Measurements from ENCODE around the gene NCK2.

NCK2 gene

DNA sequence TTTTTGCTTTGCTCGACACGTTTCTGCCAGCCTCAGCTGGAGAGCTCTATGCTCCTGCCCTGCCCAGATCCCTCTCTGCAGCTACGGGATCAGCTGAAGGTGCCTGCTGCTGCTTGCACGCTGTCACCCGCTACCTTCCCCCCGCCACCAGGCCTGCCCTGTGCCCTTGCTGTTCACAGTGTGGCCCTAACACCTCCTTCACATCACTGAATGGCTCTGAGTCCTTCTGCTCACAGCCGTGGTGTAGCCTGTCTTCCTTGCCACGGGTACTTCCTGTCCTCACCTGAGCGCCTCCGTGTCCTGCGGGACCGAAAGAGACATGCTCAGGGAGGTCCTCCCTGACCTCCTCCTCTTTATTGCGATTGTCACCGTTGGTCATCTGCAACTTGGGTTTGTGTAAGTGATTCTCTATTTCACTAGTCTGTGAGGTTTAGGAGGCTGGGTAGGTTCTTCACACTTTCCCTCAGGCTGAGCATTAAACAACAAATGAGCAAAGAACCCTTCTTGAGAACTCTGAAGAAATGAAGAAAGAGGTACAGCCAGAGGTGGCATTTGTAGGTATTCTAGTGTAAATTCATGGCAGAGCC, 127.5 kb downstream of the NCK2 start:
- no peaks in the 10 kb centered on the region for H3K36me3 ChIP-seq
- TF ChIP-seq, protein P1, sequence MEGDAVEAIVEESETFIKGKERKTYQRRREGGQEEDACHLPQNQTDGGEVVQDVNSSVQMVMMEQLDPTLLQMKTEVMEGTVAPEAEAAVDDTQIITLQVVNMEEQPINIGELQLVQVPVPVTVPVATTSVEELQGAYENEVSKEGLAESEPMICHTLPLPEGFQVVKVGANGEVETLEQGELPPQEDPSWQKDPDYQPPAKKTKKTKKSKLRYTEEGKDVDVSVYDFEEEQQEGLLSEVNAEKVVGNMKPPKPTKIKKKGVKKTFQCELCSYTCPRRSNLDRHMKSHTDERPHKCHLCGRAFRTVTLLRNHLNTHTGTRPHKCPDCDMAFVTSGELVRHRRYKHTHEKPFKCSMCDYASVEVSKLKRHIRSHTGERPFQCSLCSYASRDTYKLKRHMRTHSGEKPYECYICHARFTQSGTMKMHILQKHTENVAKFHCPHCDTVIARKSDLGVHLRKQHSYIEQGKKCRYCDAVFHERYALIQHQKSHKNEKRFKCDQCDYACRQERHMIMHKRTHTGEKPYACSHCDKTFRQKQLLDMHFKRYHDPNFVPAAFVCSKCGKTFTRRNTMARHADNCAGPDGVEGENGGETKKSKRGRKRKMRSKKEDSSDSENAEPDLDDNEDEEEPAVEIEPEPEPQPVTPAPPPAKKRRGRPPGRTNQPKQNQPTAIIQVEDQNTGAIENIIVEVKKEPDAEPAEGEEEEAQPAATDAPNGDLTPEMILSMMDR (IDR thresholded peaks at IDR 0.05; ENCODE audit: low read depth, low read length): no peak
- H3K4me1 ChIP-seq: no peaks in the 10 kb centered on the region
- no peak overlapping the region for H3K4me3 ChIP-seq (ENCODE audit: low read depth, low read length)
- no peaks in the 10 kb centered on the region for H3K9me3 ChIP-seq
- no peaks in the 10 kb centered on the region for H3K27me3 ChIP-seq
- no peak for DNase-seq

DNA sequence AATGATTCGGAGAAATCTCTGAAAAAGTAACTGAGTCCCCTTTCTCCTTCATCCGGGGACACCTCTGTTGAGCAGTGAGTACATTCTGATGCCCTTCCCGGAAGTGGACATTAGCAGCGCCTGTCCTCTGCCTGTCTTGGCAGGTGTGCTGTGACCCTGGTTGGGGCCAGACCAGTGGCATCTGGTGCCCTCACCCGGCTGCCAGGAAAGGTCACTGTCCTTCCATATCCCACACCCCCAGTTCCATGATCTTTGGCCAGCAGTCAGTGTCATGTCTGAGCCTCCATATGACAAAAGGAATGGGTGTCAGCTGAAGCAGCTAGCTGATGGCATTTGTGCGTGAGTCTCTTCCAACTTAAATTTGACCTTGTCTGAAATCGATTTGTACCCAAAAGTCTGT, 128.1 kb downstream of the NCK2 start:
- H3K36me3 ChIP-seq: no peaks in the 10 kb centered on the region
- TF ChIP-seq, protein P1 (IDR thresholded peaks at IDR 0.05; ENCODE audit: low read depth, low read length): no peak
- H3K4me3 ChIP-seq (ENCODE audit: low read depth, low read length): no peak overlapping the region
- H3K27me3 ChIP-seq: no peaks in the 10 kb centered on the region
- no peak for DNase-seq
- no peaks in the 10 kb centered on the region for H3K4me1 ChIP-seq
- no peaks in the 10 kb centered on the region for H3K9me3 ChIP-seq

DNA sequence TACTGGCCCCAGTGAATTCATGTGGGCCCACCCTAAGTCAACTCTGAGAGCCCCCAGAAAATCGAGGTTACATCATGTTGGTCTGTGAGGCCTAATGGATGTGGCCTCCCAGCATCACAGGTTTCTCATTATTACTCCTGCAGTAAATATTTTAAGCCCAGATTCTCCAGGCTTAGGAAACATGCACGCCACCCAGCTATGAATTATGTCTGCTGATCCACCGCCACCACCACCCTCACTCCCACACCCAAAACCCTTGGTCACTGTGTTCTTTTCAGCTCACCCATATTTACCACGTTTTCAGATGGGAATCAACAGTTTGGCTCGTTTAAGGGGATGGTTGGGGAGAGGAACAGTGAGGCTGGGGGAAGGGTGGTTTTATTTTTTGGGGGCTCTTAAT, 128.6 kb downstream of the NCK2 start:
- no peaks in the 10 kb centered on the region for H3K27me3 ChIP-seq
- H3K9me3 ChIP-seq: no peaks in the 10 kb centered on the region
- no peak for DNase-seq
- no peak overlapping the region for H3K4me3 ChIP-seq (ENCODE audit: low read depth, low read length)
- H3K36me3 ChIP-seq: no peaks in the 10 kb centered on the region
- H3K4me1 ChIP-seq: no peaks in the 10 kb centered on the region
- TF ChIP-seq, protein P1 (IDR thresholded peaks at IDR 0.05; ENCODE audit: low read depth, low read length): no peak

DNA sequence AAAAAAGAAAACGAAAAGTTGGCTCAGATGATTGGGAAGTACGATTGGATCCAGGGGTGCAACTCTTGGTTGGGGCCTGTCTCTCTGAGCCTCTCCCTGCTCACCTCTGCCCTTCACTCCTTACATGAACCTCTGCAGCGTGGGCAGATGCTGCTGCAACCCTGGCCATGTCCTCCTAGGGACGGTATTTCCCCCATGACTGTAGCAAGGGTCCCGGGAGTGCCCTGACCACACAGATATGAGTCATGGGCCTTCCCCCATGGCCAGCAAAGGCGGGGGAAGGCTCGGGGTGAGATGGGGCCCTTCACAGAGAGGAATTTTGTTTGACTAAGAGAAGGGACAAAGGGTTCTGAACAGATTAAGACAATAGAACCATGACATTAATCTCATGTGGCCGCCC, 129.0 kb downstream of the NCK2 start:
- DNase-seq: no peak
- H3K4me3 ChIP-seq (ENCODE audit: low read depth, low read length): no peak overlapping the region
- H3K4me1 ChIP-seq: no peaks in the 10 kb centered on the region
- TF ChIP-seq, protein P1 (IDR thresholded peaks at IDR 0.05; ENCODE audit: low read depth, low read length): no peak
- no peaks in the 10 kb centered on the region for H3K9me3 ChIP-seq
- no peaks in the 10 kb centered on the region for H3K36me3 ChIP-seq
- no peaks in the 10 kb centered on the region for H3K27me3 ChIP-seq

DNA sequence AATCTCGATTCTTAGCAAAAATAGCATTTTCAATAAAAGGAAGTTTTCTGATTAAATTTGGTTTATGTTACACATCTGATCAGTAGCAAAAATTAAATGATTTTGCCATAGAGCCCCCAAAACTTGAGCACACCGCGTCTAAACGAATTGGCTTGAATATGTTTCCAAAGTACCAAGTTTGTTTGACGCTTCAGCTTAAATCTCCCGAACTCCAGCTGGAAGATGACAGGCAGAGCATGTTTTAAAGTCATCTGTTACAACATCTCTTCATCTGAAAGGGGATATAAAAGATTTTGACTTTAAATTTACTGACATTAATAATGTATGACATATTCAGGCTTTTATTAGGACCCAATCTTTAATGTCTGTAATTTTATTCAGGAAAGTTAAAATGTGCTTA, 129.8 kb downstream of the NCK2 start:
- DNase-seq: no peak
- H3K4me1 ChIP-seq: no peaks in the 10 kb centered on the region

DNA sequence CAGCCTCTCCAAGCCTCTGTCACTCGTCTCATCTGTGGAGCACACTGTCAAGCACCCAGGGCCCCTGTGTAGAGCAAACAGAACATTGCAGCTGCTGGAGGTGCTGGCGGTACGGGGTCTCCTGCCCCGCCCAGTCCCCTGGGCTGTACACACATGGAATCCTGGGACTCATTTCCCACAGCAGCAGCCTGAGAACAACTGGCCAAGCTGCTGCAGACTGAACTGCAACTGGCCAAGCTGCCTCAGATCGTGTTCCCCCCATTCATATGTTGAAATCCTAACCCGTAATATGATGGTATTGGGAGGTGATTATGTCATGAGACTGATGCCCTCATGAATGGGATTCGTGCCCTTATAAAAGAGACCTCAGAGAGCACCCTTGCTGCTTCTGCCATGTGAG, 130.5 kb downstream of the NCK2 start:
- TF ChIP-seq, protein P1 (IDR thresholded peaks at IDR 0.05; ENCODE audit: low read depth, low read length): no peak
- no peak overlapping the region for H3K4me3 ChIP-seq (ENCODE audit: low read depth, low read length)
- no peaks in the 10 kb centered on the region for H3K36me3 ChIP-seq
- H3K9me3 ChIP-seq: no peaks in the 10 kb centered on the region
- no peak for DNase-seq
- no peaks in the 10 kb centered on the region for H3K4me1 ChIP-seq
- no peaks in the 10 kb centered on the region for H3K27me3 ChIP-seq

More for the DNA sequence above, 129.8 kb downstream of the NCK2 start:
- Histone ChIP-seq H3K27me3 (no peaks in the 10 kb centered on the region), H3K36me3 (no peaks in the 10 kb centered on the region), H3K4me3 (ENCODE audit: low read depth, low read length) (no peak overlapping the region), H3K9me3 (no peaks in the 10 kb centered on the region)
- TF ChIP-seq, protein P1 (IDR thresholded peaks at IDR 0.05; ENCODE audit: low read depth, low read length): no peak

Data from BE2C (cell line).